GM18861 (cell line): Measurements from ENCODE around the gene FMO2.

Source experiments
- ATAC-seq: cut with Tn5 transposase; IDR thresholded peaks from one replicate; pipeline ENCODE4 v1.9.1; 2021; ENCODE audit not compliant: unreplicated experiment

Gene FMO2

DNA sequence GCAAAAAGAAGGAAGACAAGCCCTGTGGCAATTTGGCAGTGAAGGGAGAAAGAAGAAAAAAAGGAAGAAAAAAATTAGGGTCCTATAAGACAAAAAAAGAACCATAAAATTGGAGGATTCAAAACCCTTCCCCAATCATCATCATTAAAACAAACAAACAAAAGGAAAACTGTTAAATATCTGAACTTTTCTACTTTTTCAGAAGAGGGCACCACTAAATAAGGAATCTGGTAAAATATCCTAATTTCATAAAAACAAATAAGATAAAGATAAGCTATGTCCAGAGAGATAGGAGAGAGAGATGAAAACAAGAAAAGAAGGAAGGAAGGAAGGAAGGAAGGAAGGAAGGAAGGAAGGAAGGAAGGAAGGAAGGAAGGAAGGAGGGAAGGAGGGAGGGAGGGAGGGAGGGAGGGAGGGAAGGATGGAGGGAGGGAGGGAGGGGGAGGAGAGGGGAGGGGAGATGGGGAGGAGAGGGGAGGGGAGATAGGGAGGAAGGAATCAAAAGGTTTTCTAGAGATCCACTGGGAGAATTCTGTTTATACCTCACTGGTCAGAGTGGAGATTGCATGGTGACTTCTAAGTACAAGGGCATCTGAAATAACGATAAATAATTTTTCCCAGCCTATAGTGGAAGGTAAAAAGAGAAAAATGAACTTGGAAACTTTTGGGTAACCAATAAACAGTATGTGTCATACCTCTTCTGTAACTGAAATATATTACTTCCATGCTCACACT, 10.4 kb upstream of the FMO2 start:
- ATAC-seq = no peak

GRCh38 chr1:171177261-171177660, 7.8 kb upstream of the FMO2 start:
- no peak for ATAC-seq

DNA sequence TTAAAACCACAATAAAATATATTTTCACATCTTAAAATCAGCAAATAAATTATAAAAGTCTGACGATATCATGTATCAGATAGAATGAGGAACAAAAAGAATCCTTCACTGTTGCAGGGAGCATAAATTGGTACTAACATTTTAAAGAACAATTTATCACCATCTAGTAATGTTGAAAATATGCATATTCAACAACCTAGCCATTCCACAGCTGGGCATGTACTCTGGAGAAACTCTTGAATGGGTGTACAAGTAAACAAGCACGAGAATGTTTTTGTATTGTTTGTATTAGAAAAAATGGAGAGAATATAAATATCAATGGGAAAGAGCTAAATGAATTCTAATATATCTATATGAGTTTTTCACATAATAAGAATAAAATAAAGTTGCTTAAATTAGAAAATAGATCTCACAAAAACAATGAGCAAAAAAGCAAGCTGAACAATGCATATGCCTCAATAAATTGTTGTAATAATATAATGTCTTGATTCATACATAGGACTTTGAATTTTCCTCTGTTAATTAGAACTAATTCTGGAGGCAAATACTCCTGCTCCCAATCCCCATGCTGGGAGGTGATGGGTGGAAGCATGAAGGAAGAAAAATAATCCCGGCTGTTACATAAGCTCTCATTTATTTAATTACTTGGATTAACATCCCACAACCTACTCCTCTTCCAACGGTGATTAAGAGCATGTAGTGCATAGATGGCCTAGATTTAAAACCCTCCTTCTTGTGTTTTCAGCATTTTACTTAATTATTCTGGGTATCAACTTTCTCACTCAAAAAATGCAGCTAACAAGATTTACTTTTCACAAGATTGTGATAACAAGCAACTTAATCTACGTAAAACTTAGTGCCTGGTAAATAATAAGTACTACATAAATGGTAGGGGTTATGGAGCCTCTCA, 5.5 kb upstream of the FMO2 start:
- no peak for ATAC-seq

- ATAC-seq = no peak
Measured at GRCh38 chr1:171180670-171181069, 4.4 kb upstream of the FMO2 start.

DNA sequence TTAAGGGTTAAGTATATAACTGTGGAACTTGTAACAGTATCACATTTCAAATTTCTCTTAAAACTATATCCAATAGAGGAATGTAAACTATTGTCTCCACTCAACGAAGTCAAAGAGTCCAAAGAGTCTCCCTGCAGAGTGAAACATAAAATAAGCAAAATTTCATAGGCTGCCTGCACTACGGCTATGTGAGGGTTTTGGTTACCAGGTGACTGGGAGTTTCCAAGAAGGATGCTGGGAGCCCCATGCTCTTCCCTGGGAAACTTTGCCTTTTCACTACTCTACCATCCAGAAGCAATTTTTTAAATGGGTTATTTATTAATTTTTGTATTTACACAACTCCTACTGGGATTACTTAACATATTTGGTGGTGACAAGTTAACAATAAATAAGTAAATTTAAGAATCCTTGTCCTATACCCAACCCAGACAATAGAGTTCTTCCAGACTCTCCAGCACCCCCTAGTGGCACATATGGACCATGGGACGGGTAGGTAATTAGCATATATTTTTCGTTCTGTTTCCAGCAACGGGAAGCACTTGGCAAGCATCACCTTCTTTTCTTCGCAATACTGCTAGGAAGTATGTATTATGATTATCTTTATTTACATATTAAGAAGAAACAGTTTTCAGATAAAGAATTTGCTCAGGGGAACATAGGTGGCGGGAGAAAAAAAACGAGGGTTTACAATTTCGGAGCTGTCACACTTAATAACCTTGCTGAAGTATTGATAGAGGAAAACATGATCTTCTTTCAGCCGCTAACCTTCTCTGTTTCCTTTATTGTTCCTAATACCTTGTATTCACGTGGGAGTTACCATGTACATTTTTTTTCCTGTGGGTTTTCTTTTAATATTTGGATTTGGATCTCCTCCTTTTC, 3.5 kb downstream of the FMO2 start:
- no peak for ATAC-seq

GRCh38 chr1:171191992-171192391, 6.9 kb downstream of the FMO2 start:
- ATAC-seq = no peak

DNA sequence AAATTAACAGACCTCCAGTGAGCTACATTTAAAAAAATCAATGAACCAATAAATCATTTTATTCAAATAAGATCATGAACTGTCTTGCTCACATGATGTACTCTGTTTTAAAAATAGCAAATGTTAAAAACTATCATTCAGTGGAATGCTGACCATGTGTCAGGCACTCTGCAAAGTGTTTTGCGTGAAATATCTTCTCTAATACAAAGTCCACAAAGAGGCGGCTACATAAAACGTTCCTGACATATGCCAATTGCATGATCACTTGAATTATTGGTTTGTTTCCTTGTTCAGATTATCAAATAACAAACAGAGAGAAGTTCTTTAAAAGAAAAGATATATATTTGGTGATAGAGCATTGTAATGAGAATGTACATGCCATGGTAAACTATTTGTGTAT, 10.7 kb downstream of the FMO2 start:
- ATAC-seq = no peak

DNA sequence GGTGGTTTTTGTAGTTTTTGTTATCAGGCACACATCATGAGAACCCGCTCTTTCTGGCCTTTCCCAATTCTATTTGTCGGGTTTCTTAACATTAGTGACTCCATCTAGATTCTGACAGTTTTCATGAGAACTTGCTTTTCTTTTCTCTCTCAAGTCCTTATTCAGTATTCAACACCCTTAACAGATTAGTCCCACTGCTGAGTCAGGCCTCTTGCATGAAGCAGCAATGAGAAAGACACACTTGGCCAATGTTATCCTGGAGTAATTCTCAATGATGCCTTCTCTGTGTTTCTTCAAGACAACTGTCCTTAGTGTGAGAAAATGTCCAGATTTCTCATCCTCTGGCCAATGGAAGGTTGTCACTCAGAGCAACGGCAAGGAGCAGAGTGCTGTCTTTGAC, 11.3 kb downstream of the FMO2 start:
- ATAC-seq = no peak

DNA sequence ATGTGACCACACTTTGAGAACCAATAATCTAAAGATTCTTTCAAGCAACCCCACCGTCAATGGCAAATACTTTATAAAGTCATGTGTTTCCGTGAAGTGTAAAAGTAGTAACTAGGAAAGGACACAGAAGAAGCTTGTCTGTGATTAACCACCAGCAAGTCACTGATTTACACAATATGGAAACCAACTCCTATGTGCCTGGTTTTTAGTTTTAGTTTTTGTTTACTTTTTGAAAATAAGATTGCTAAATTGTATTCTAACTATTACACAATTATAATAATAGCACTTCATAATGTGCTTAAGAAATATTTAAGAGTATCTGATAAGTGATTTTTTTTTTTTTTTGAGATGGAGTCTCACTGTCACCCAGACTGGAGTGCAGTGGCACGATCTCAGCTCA, 13.0 kb downstream of the FMO2 start:
- no peak for ATAC-seq

GRCh38 chr1:171204296-171204695, 19.2 kb downstream of the FMO2 start:
- ATAC-seq = no peak

DNA sequence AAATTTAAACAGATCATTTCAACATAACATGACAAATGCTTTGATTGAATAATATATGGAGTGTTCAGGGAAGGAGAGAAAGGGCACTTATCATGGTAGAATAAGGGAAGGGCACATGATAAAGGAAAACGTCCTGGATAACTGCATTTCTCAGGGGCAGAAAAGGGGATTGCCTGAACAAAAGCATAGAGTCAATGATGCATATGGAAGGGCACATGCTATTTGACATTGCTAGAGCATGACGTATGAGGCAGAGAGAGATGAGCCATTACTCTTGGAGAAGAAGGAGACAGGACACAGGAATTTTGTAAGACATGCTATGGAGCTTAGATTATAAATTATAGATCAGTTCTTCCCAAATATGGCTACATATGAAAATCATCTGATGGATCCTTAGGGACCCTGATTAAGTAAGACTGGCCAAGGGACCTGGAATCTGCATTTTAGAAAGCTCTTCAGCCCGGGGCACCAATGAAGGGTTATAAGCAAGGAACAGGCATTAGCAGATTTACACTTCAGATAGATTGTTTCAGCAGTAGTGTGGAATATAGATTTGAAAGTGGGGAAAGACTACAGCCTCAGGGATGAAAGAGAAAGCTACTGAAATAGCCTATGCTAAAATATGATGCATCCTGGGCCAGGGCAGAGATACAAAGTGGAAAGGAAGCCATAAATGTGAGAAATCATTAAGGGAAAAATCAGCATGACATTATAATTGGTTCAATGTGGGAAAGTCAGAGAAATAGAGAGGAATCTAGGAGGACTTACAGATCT, 21.3 kb downstream of the FMO2 start:
- no peak for ATAC-seq

- ATAC-seq = no peak
Measured at GRCh38 chr1:171206978-171207355, 21.9 kb downstream of the FMO2 start.

- ATAC-seq = no peak
Measured at GRCh38 chr1:171207377-171207776, 22.3 kb downstream of the FMO2 start.

DNA sequence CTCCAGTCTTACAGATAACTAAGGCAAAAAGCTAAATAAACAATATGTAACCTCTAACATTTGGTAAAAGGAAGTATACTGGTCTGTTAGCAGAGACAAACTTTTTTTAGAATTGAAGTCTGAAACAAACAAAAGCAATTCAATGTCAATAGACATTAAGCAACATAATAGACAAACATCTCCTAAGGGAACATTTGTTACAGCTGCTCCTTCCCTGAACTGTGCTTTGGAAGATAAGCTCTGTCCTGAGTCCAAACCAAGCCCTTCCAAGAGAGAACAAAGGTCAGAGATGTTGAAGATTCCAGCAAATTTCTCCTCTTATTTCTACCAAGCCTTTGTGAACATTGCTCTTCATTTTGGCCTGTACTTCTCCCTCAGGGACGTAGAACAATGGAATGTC, 25.3 kb downstream of the FMO2 start:
- ATAC-seq = no peak

GRCh38 chr1:171212607-171213351, 27.7 kb downstream of the FMO2 start:
- ATAC-seq = no peak

DNA sequence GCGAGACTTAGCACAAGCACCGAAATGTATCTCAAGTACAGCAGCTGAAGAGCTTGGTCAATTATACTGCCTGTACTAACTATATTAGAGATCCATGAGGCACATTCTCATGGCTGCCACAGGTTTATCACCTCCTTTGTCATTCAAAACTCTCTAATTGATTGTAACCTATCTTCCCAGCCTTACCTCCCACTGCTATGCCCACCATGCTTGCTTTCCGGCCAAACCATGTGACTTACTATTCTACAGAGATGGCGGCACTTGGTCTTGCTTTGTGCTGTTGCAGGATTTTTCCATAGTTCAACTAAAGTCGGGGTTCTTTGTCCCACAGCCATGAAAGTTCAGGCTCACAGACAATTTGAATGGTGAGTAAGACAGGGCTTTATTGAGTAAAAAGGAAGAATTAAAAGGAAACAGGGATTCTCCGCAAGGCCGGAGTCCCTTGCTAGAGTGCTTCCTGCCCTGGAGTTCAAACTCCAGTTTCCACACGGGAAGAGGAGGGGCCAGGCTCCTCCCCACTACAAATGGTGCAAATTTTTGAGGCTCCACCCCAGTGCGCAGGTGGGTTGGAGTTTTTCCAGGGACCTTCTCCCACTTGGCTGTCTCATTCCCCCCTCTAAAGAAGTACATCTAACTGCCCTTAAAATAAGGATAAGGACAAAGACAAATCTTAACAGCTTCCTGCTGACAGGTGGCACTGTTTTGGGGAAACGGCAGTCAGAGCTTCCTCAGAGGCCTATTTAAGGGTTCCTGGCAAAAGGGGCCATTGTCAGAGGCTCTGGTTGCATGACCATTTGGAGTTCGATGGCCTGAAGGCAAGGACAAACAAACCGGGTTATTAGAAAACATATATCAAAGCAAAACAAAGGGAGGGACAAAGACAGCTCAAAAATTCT, 28.7 kb downstream of the FMO2 start:
- ATAC-seq = no peak

DNA sequence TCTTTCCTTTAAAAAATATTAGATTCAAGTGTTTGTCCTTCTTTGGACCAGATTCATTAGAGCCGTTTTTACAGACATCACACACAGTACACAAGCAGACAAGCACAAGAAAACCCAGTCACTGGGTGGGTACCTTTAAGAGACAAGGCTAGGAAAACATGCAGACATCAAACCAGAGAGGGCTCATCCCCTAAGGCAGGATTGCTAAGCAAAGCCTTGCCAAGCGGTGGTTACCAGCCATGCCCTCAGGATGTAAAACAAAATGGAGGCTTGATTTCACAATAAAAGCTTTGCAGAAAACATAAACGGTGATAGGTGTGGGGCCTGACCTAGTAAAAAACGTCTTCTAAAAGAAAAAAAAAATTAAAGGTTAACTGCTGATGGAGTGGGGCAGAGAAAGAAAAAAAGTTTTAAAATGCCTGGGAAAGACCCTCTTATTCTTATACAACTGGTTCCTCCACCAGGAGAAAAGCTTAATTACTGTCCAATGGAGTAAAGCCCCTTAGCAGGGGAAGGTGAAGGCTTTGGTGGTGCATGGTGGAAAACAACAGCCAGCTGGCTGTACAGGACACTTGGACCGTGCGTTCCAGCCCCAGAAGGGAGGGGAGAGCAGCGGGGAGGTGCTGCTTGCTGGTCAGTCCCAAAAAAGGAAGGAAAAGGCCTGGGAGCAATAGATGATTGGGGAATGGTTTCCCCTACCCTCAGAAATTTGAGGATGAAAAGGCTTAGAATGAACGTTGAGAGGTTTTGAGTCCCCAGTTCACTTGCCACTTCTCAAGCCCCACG, 32.8 kb downstream of the FMO2 start:
- no peak for ATAC-seq

- ATAC-seq = no peak
Measured at GRCh38 chr1:171218661-171219060, 33.6 kb downstream of the FMO2 start.
